Measurements from ENCODE around the gene ABCF3.

- TF ChIP-seq EZH2 (IDR thresholded peaks at IDR 0.05; ENCODE audit: low read length): no peak
- TF ChIP-seq, protein P1, sequence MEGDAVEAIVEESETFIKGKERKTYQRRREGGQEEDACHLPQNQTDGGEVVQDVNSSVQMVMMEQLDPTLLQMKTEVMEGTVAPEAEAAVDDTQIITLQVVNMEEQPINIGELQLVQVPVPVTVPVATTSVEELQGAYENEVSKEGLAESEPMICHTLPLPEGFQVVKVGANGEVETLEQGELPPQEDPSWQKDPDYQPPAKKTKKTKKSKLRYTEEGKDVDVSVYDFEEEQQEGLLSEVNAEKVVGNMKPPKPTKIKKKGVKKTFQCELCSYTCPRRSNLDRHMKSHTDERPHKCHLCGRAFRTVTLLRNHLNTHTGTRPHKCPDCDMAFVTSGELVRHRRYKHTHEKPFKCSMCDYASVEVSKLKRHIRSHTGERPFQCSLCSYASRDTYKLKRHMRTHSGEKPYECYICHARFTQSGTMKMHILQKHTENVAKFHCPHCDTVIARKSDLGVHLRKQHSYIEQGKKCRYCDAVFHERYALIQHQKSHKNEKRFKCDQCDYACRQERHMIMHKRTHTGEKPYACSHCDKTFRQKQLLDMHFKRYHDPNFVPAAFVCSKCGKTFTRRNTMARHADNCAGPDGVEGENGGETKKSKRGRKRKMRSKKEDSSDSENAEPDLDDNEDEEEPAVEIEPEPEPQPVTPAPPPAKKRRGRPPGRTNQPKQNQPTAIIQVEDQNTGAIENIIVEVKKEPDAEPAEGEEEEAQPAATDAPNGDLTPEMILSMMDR (optimal IDR thresholded peaks at IDR 0.05 in 1 of 3, IDR thresholded peaks at IDR 0.05 in 1 of 3, conservative IDR thresholded peaks at IDR 0.05 in 1 of 3; ENCODE audit: extremely low read depth in 1 of 3, insufficient read depth in 2 of 3, low read length in 3 of 3): peak in 2 of 3 experiments; percentile 8 to 28
Measured at GRCh38 chr3:184174646-184175492, 11.1 kb upstream of the ABCF3 start, which contains the start of gene AP2M1.
